MM.1S (cell line): ENCODE data around the gene ASPDH.

Source experiments
- DNase-seq: peaks from one replicate; pipeline ENCODE4 v3.0.0-alpha.2; 2015
- H2AFZ ChIP-seq: fragments of 300-600 bp; sonication (generic); 2 replicates; pipeline ENCODE4 v1.6.0; 2016; ENCODE audit warnings: antibody characterized with exemption, low read length
- H3F3A ChIP-seq: fragments of 300-600 bp; sonication (generic); 2 replicates; pipeline ENCODE4 v1.6.1; 2016; ENCODE audit warnings: mild to moderate bottlenecking, antibody characterized with exemption, low read length, moderate library complexity, mixed read lengths; ENCODE audit not compliant: insufficient read depth
- H3K27ac ChIP-seq: fragments of 300-600 bp; sonication (generic); 2 replicates; pipeline ENCODE4 v1.5.1; 2016; ENCODE audit warnings: mild to moderate bottlenecking, low read length
- H3K27me3 ChIP-seq: fragments of 300-600 bp; sonication (generic); replicated peaks from 2 replicates; pipeline ENCODE4 v1.6.0; 2016; ENCODE audit warnings: low read length; ENCODE audit not compliant: insufficient read depth
- H3K36me3 ChIP-seq: fragments of 300-600 bp; sonication (generic); replicated peaks from 2 replicates; pipeline ENCODE4 v1.6.1; 2016; ENCODE audit warnings: mild to moderate bottlenecking, low read length, mixed read lengths; ENCODE audit not compliant: insufficient read depth
- H3K4me1 ChIP-seq: fragments of 300-600 bp; sonication (generic); 2 replicates; pipeline ENCODE4 v1.6.1; 2016; ENCODE audit warnings: low read length, mixed read lengths
- H3K4me2 ChIP-seq: fragments of 300-600 bp; sonication (generic); 2 replicates; pipeline ENCODE4 v1.6.0; 2016; ENCODE audit warnings: low read depth, low read length
- H3K4me3 ChIP-seq: fragments of 300-600 bp; sonication (generic); 2 replicates; pipeline ENCODE4 v1.5.1; 2016; ENCODE audit warnings: low read length, mixed read lengths
- H3K79me2 ChIP-seq: fragments of 300-600 bp; sonication (generic); 2 replicates; pipeline ENCODE4 v1.6.1; 2016; ENCODE audit warnings: mixed run types, low read length, mixed read lengths
- H3K9ac ChIP-seq: fragments of 300-600 bp; sonication (generic); 2 replicates; pipeline ENCODE4 v1.6.1; 2016; ENCODE audit warnings: low read length, mixed read lengths
- H3K9me2 ChIP-seq: fragments of 300-600 bp; sonication (generic); replicated peaks from 2 replicates; pipeline ENCODE4 v1.6.1; 2016; ENCODE audit warnings: mild to moderate bottlenecking, low read length, mixed read lengths; ENCODE audit not compliant: insufficient read depth
- H3K9me3 ChIP-seq: fragments of 300-600 bp; sonication (generic); replicated peaks from 2 replicates; pipeline ENCODE4 v1.6.1; 2016; ENCODE audit warnings: mild to moderate bottlenecking, low read length, mixed read lengths; ENCODE audit not compliant: insufficient read depth
- H4K20me1 ChIP-seq: fragments of 300-600 bp; sonication (generic); 2 replicates; pipeline ENCODE4 v1.6.1; 2016; ENCODE audit warnings: mild to moderate bottlenecking, low read length, moderate library complexity, mixed read lengths; ENCODE audit not compliant: insufficient read depth
- CTCF ChIP-seq: fragments of 300-600 bp; sonication (generic); IDR thresholded peaks from 2 replicates; pipeline ENCODE4 v1.5.1; 2016; ENCODE audit warnings: antibody characterized with exemption, low read length, mixed read lengths
- EZH2 ChIP-seq: fragments of 300-600 bp; sonication (generic); optimal IDR thresholded peaks from 2 replicates; pipeline ENCODE3; 2017; ENCODE audit warnings: low read depth, mild to moderate bottlenecking, antibody characterized with exemption, low read length, mixed read lengths
- EZH2phosphoT487 ChIP-seq: fragments of 300-600 bp; sonication (generic); IDR thresholded peaks from 2 replicates; pipeline ENCODE4 v1.6.1; 2018; ENCODE audit warnings: antibody characterized with exemption, low read length

The ASPDH gene

GRCh38 chr19:50479761-50480251 is 33.9 kb downstream of the ASPDH start:
- no peak overlapping the region for H2AFZ ChIP-seq
- no peaks in the 10 kb centered on the region for H3K9me2 ChIP-seq
- no peak overlapping the region for H3K9ac ChIP-seq
- TF ChIP-seq CTCF (no peak), EZH2phosphoT487 (no peak), EZH2 (no peak)
- no peaks in the 10 kb centered on the region for H3K9me3 ChIP-seq
- H4K20me1 ChIP-seq = peaks cover 3% of the 10 kb centered on the region; the same call in 1 of the 2 replicates
- no peaks in the 10 kb centered on the region for H3K4me1 ChIP-seq
- no peak overlapping the region for H3K27ac ChIP-seq
- H3K4me2 ChIP-seq = no peak overlapping the region
- H3K79me2 ChIP-seq = peaks cover 31% of the 10 kb centered on the region
- H3F3A ChIP-seq = peaks cover 5% of the 10 kb centered on the region; the same call in 1 of the 2 replicates
- DNase-seq = no peak
- H3K4me3 ChIP-seq = no peak overlapping the region
- H3K27me3 ChIP-seq = no peaks in the 10 kb centered on the region
- H3K36me3 ChIP-seq = 0 out of 2 replicates have a peak, but pooled peaks cover 5% of the 10 kb centered on the region

- 0 out of 2 replicates have a peak, but pooled peaks cover 5% of the 10 kb centered on the region for H3K36me3 ChIP-seq
- H3K27ac ChIP-seq = no peak overlapping the region
- no peak overlapping the region for H2AFZ ChIP-seq
- TF ChIP-seq CTCF = peak; percentile 47
- no peak for TF ChIP-seq EZH2
- no peaks in the 10 kb centered on the region for H3K4me1 ChIP-seq
- no peaks in the 10 kb centered on the region for H3K9me3 ChIP-seq
- DNase-seq = no peak
- peaks cover 31% of the 10 kb centered on the region for H3K79me2 ChIP-seq
- H3K27me3 ChIP-seq = no peaks in the 10 kb centered on the region
- H4K20me1 ChIP-seq = peaks cover 3% of the 10 kb centered on the region; the same call in 1 of the 2 replicates
- H3K4me3 ChIP-seq = no peak overlapping the region
- H3K9ac ChIP-seq = no peak overlapping the region
- no peaks in the 10 kb centered on the region for H3K9me2 ChIP-seq
- no peak overlapping the region for H3K4me2 ChIP-seq
- H3F3A ChIP-seq = peaks cover 5% of the 10 kb centered on the region; the same call in 1 of the 2 replicates
Observed at GRCh38 chr19:50478901-50479715, 34.6 kb downstream of the ASPDH start.

GRCh38 chr19:50477751-50478515 is 35.8 kb downstream of the ASPDH start:
- Histone ChIP-seq H3K27ac (no peak overlapping the region), H3K27me3 (peaks cover 4% of the 10 kb centered on the region; the same call in 1 of the 2 replicates), H3K9me3 (no peaks in the 10 kb centered on the region), H3K9me2 (no peaks in the 10 kb centered on the region), H2AFZ (no peak overlapping the region), H3F3A (peaks cover 5% of the 10 kb centered on the region; the same call in 1 of the 2 replicates), H3K4me2 (peak overlapping the region; percentile 43; the same call in 1 of the 2 replicates), H3K4me3 (no peak overlapping the region), H3K9ac (no peak overlapping the region), H4K20me1 (peaks cover 3% of the 10 kb centered on the region; the same call in 1 of the 2 replicates), H3K4me1 (no peaks in the 10 kb centered on the region), H3K79me2 (peaks cover 31% of the 10 kb centered on the region), H3K36me3 (0 out of 2 replicates have a peak, but pooled peaks cover 2% of the 10 kb centered on the region)
- no peak for TF ChIP-seq EZH2phosphoT487
- TF ChIP-seq EZH2 = no peak
- TF ChIP-seq CTCF = no peak
- DNase-seq = no peak
